GM18508 (cell line): ENCODE data around the gene FIGNL1.
A peak's percentile ranks its signal among the peaks of the same experiment; 100 is the strongest.

Experiments used
- ATAC-seq: cut with Tn5 transposase; IDR thresholded peaks from one replicate; pipeline ENCODE4 v1.9.1; 2021; ENCODE audit warnings: moderate number of reproducible peaks; ENCODE audit not compliant: insufficient read depth, unreplicated experiment

FIGNL1 gene

DNA sequence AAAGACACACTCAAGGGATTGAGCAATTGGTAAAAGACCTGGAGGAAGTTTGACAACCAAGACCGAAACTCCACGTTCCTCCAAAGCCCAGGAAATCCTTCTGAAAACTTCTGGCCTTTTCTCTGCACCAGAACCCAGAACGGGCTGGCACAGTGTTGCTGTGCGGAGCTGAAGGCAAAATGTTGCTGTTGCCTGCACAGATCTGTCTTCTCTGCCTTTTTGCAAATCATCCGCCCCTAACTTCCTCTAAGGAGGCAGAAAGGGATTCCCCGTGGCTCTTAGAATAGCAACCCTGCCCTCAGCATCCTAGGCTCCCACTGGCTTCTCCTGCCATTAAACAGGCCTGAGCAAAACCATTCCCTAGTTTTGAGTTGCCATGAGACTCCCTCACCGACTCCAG lies 44.9 kb downstream of the FIGNL1 start:
- no peak for ATAC-seq

DNA sequence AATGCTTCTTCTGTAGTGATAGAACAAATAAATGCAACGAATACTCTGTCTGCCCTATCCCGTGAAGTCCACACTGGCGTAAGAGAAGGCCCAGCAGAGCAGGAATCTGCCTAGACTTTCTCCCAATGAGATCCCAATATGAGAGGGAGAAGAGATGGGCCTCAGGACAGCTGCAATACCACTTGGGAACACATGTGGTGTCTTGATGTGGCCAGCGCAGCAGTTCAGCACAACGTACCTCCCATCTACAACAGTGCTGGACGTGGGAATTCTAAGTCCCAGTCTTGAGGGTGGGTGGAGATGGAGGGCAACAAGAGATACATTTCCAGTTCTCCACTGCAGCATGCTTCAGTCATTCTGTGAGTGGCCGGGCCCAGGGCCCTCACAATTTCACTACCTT lies 45.8 kb downstream of the FIGNL1 start:
- ATAC-seq = no peak

DNA sequence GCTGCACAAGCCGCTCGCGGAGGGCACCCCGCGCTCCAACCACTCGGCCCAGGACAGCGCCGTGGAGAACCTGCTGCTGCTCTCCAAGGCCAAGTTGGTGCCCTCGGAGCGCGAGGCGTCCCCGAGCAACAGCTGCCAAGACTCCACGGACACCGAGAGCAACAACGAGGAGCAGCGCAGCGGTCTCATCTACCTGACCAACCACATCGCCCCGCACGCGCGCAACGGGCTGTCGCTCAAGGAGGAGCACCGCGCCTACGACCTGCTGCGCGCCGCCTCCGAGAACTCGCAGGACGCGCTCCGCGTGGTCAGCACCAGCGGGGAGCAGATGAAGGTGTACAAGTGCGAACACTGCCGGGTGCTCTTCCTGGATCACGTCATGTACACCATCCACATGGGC lies 50.0 kb downstream of the FIGNL1 start:
- ATAC-seq = no peak

DNA sequence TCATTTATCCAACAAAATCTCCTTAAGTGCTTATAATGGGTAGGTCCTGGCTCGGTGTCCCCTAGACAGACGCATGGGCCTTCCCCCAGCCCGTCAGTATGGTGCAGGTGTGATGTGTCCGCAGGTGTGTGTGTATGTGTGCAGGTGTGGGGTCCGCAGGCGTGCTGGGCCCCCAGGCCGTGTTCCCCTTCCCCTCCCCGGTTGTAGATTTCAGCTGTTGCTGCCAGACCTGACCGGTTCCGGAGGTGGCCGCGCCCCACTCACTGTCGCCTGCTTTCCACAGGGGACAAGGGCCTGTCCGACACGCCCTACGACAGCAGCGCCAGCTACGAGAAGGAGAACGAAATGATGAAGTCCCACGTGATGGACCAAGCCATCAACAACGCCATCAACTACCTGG lies 50.5 kb downstream of the FIGNL1 start:
- ATAC-seq = no peak

DNA sequence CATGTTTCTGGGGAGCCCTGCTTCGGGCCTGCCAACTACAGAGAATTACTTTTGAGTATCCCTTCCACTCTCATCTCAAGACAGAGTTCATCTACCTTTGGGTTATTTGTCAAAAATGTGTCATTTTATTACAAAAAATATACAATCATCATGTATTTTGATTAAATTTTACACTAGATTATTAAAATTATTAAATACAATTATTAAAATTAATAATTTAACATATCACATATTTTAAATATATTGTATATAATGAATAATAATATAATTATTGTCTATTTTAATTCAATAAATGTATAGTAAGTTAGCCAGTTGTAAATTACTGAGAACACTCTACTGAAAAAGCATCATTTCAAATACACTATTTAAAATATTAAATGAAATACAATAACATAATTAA lies 50.9 kb downstream of the FIGNL1 start:
- ATAC-seq = no peak

DNA sequence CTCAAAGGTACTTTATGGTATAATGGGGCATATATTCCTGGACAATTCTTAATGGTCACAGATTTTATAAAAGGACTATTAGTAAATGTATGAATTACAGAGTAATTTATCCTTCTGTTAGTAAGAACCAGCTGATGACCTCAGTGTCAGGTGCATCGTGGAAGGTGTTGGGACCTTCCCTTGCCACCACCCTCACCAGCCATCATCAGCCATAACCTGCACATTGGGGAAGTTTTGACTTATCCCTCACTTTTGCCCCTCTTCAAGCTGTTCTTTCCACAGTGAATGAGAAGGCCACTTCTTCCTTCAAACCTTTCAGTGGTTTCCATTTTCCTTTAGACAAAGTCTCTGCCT lies 52.2 kb downstream of the FIGNL1 start:
- ATAC-seq = no peak

DNA sequence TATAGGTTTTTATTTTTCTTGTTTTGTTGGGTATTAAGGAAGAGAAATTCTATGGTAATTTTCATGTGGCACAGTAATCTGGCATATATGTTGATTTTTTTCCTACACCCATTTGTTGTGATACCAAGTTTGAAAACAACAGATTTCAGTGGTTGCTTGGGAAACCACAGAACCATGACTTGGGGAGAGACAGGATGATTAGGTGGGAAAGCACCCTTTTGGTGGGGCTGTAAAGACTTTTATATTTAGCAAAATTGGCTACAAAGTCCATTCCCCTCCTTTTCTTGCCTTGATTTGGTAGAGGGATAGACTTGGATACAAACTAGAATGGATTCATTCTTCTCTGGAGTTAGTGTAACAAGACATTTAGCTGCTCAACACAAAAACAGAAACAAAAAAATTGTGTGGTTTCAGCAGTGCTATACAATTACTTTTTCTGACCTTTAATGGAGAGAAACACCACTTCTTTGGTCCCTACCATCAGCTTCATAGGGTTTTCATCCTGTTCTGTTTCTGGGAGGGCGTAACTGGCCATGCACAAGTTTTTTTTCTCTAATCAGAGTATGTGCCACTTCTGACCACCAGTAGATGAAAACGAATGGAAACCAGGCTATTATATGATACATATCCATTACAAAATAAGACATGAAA lies 52.7 kb downstream of the FIGNL1 start:
- ATAC-seq = peak; percentile 59

DNA sequence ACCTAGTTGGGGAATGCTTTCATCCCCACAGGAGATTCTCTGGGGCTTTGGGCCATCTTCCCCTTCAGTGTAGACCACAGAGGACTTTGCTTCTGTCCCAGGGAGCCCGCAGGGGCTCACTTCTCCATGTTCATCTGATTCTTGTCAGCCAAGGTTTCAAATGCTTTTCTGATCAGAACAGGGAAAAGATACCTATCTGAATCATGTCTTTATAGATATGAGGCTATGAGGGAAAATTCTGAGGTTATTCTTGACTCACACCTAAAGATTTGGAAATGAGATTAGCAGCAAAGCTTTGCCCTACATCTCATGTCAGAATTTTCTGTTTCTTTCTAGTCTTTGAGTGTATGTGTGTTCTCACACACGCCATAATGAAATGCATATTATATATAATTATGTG lies 53.3 kb downstream of the FIGNL1 start:
- ATAC-seq = peak; percentile 11

DNA sequence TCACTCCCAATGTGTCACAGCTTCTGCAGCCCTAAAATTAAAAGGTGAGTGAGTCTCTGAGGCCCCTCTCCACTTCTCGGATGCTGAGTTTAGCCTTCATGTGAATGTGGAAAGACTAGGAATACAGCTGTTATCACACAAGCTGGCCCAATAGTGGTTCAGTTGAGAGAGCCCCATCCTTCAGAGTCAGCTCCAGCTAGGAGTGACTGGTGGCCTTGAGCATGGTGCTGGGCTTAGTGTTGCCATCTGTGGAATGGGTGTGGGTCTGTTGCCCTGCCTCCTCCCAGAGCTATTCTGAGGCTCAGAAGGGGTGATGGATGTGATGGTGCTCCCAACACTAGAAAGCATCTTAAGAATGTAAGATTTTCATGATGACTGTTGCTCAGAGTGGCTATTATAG lies 55.8 kb downstream of the FIGNL1 start:
- ATAC-seq = no peak
